Upper lobe of left lung (tissue), 6 donors: Measurements from ENCODE around the gene MESP2. TPM values are rescaled to one million over a fixed set of nuclear protein-coding genes. Genes with fewer than 3 reads are reported as not detected.

ENCODE experiments used
- ATAC-seq, 2 donors: fragments of 200-7000 bp; cut with Tn5 transposase; one replicate each; pipeline ENCODE4 v1.9.1; 2022; ENCODE audit warnings: mild to moderate bottlenecking in 2 of 2, moderate library complexity in 2 of 2; ENCODE audit not compliant: low FRiP score in 2 of 2
- DNase-seq, 2 donors: peaks; one replicate each; pipeline ENCODE4 v3.0.0-alpha.2; 2019 to 2020
- H3K27ac ChIP-seq, 4 donors: fragments of 200-600 bp; sonication (generic); one replicate each; pipeline ENCODE4 v1.5.1; 2016 to 2019
- H3K27me3 ChIP-seq, 4 donors: fragments of 200-600 bp; sonication (generic); one replicate each; pipeline ENCODE4 v1.5.1; 2017 to 2019
- H3K36me3 ChIP-seq, 4 donors: fragments of 200-600 bp; sonication (generic); one replicate each; pipeline ENCODE4 v1.5.1; 2016 to 2019
- H3K4me1 ChIP-seq, 4 donors: fragments of 200-600 bp; sonication (generic); one replicate each; pipeline ENCODE4 v1.5.1; 2018 to 2019
- H3K4me3 ChIP-seq, 4 donors: fragments of 200-600 bp; sonication (generic); one replicate each; pipeline ENCODE4 v1.5.1; 2017 to 2019; ENCODE audit warnings: mild to moderate bottlenecking in 2 of 4, moderate library complexity in 1 of 4
- H3K9me3 ChIP-seq, 4 donors: fragments of 200-600 bp; sonication (generic); one replicate each; pipeline ENCODE4 v1.5.1; 2018 to 2019
- EP300 ChIP-seq, 4 donors: sonication (generic); formaldehyde crosslinking; IDR thresholded peaks; one replicate each; pipeline ENCODE4 v1.5.1; 2017; ENCODE audit warnings: antibody characterized with exemption in 4 of 4, control low read depth in 2 of 4
- POLR2A ChIP-seq, 4 donors: fragments of 450-650 bp; IDR thresholded peaks; one replicate each; pipeline ENCODE4 v1.5.1; 2016 to 2017; ENCODE audit warnings: antibody characterized with exemption in 4 of 4, mild to moderate bottlenecking in 2 of 4
- POLR2AphosphoS5 ChIP-seq, 2 donors: sonication (generic); formaldehyde crosslinking; IDR thresholded peaks; one replicate each; pipeline ENCODE4 v1.5.1; 2017; ENCODE audit warnings: antibody characterized with exemption in 2 of 2
- WGBS, 2 donors: methylation state at CpG; one replicate each; pipeline ENCODE4 v1.1.5; 2017 to 2018; 5-methylcytosine and 5-hydroxymethylcytosine counted together
- total RNA-seq, 6 donors: library from RNA; depleted of rRNA in 4 of 6; stranded (reverse); fragments of >200 nt in 4 of 6; gene quantifications; one replicate each; pipeline versions ENCODE4 v1.1.0 to v1.2.1, GENCODE V29; 2016 to 2021
- TF ChIP-seq, protein P1 (sequence below), 6 experiments: fragments of 450-650 bp in 4 of 6; fragments of 200-600 bp in 2 of 6; sonication (generic) in 2 of 6; IDR thresholded peaks; one replicate each; pipeline ENCODE4 v1.5.1; 2016 to 2019; ENCODE audit warnings: antibody characterized with exemption in 6 of 6
- donor health status: DM: no; HTN: no; CAD: no; lungs with moderate emphysema.
- donor health status: DM: no; HTN: yes; CAD: no; lungs with severe emphysema.

MESP2 gene
- total RNA-seq, 6 donors from 2014 or later, result 0.26 TPM; not detected in 5

DNA sequence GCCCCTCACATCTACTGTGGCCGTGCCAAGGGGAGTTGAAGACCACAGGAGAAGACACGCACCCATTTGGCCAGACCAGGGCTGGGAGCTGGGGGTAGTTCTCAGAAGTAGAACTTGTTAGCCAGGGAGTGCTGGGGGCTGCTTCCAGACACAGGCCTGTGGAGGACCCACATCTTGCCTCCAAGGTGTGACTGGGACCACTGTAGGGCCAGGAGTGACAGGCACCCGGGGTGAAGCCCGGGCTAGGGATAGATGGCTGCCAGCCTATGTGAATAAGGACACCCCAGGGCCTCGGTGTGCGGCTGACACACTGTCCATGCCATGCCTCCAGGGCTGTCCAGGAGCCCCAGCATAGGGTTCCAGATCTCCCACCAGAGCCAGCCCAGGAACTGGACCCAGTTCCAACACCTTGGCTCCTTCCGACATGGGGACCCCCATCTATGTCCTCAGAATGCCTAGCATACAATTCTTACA lies 36.8 kb downstream of the MESP2 start:
- Histone ChIP-seq H3K4me3 (peak overlapping the region in 2 of 4 donors; percentile 49 to 60), H3K36me3 (no peaks in the 10 kb centered on the region), H3K27me3 (peaks cover 0 to 12% (median 9%) of the 10 kb centered on the region in 4 donors), H3K27ac (peak overlapping the region in 3 of 4 donors; percentile 22 to 89 (median 83)), H3K9me3 (no peaks in the 10 kb centered on the region), H3K4me1 (peaks cover 5 to 21% (median 17%) of the 10 kb centered on the region in 4 donors)
- ATAC-seq (peak in 1 of 2 donors; percentile 6), DNase-seq (no peak)
- TF ChIP-seq POLR2A (IDR thresholded peaks at IDR 0.05) (no peak), POLR2AphosphoS5 (IDR thresholded peaks at IDR 0.05) (no peak), EP300 (IDR thresholded peaks at IDR 0.05) (no peak)
- TF ChIP-seq, protein P1, sequence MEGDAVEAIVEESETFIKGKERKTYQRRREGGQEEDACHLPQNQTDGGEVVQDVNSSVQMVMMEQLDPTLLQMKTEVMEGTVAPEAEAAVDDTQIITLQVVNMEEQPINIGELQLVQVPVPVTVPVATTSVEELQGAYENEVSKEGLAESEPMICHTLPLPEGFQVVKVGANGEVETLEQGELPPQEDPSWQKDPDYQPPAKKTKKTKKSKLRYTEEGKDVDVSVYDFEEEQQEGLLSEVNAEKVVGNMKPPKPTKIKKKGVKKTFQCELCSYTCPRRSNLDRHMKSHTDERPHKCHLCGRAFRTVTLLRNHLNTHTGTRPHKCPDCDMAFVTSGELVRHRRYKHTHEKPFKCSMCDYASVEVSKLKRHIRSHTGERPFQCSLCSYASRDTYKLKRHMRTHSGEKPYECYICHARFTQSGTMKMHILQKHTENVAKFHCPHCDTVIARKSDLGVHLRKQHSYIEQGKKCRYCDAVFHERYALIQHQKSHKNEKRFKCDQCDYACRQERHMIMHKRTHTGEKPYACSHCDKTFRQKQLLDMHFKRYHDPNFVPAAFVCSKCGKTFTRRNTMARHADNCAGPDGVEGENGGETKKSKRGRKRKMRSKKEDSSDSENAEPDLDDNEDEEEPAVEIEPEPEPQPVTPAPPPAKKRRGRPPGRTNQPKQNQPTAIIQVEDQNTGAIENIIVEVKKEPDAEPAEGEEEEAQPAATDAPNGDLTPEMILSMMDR (IDR thresholded peaks at IDR 0.05), result no peak
- 83 to 94% methylated on average over 2 to 7 of the region's 7 CpGs for WGBS, 2 donors

DNA sequence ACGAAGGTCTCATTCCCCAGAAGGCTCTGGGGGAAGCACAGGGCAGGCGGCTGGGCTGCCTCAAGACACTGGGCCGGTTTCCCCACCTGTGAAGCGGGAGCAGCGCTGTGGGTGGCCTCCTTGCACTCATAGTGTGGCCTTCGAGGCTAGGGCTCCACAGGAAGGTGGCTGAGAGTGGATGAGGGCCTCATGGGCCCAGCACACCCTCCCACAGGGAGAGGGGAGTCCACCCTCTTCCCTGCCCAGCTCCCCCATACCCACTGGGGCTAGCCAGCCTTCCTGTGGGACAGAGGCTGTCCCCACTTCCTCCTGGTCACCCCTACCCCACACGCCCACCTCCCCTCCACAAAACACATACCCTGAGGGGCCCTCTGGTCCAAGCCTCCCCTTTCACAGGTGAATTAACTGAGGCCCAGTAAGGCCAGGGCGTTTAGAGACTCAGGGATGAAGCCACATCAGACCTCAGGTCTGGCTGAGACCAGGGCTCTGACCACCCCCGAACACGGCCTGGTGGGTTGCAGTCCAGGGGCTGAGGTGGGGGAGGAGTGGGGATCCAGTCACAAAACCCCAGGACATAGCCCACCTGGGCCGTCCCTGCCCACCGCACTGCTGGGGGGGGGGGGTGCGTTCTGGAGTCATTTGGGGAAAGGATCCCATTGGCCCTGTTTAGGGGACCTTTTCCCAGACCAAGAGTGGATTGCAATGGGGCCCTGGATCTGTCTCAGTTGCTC lies 37.4 kb downstream of the MESP2 start:
- Histone ChIP-seq H3K4me1 (peaks cover 5 to 21% (median 17%) of the 10 kb centered on the region in 4 donors), H3K9me3 (no peaks in the 10 kb centered on the region), H3K27ac (peak overlapping the region; percentile 59 to 89 (median 82)), H3K27me3 (peaks cover 0 to 12% (median 9%) of the 10 kb centered on the region in 4 donors), H3K36me3 (no peaks in the 10 kb centered on the region), H3K4me3 (peak overlapping the region in 3 of 4 donors; percentile 49 to 60 (median 51))
- TF ChIP-seq POLR2AphosphoS5 (IDR thresholded peaks at IDR 0.05) (no peak), EP300 (IDR thresholded peaks at IDR 0.05) (no peak), POLR2A (IDR thresholded peaks at IDR 0.05) (no peak)
- TF ChIP-seq, protein P1 (IDR thresholded peaks at IDR 0.05), result no peak
- peak in 1 of 2 donors; percentile 15 for ATAC-seq
- WGBS, 2 donors, result 81 to 88% methylated on average over 5 to 13 of the region's 13 CpGs
- DNase-seq, result no peak

DNA sequence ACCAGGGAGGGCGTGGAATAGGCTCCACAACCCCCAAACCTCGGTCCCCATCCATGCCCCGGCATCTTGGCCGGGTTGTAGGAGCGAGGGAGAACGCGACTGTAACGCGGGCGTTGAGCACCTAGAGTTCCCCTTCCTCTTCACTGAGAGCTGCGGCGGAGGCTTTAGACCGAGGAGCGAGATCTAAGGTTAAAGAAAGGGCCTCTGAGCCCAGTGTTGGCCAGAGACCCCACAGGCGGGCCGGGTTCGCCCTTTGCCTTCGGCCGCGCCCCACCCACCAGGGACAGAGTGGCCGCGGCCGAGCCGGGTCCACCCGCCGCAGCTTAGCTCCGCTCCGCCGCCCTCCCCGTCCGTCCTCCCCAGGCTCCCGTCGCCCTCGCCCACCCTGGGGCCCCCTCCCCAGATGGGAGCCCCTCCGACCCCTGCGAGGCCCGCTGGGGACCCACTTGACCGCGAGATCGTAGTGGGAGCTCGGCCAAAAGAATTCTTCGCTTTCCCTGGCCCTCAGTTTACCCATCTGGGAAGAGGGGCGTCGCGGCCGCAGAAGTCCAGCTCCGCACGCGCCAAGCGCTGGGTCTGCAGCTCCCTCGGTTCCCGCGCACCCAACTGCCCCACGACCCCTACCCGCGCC lies 38.1 kb downstream of the MESP2 start:
- Histone ChIP-seq H3K27ac (peak overlapping the region; percentile 59 to 89 (median 82)), H3K4me1 (peaks cover 5 to 21% (median 17%) of the 10 kb centered on the region in 4 donors), H3K27me3 (peaks cover 0 to 12% (median 9%) of the 10 kb centered on the region in 4 donors), H3K36me3 (no peaks in the 10 kb centered on the region), H3K9me3 (no peaks in the 10 kb centered on the region), H3K4me3 (peak overlapping the region; percentile 0 to 60 (median 50))
- TF ChIP-seq EP300 (IDR thresholded peaks at IDR 0.05) (no peak), POLR2A (IDR thresholded peaks at IDR 0.05) (no peak), POLR2AphosphoS5 (IDR thresholded peaks at IDR 0.05) (peak in 1 of 2 donors; percentile 1)
- TF ChIP-seq, protein P1 (IDR thresholded peaks at IDR 0.05), result no peak
- WGBS, 2 donors, result 20% methylated on average over 45 of the region's 56 CpGs; no CpG with 5 or more reads in 1 of the 2 donors
- DNase-seq (peak; percentile 48 to 82), ATAC-seq (peak; percentile 16 to 70)

DNA sequence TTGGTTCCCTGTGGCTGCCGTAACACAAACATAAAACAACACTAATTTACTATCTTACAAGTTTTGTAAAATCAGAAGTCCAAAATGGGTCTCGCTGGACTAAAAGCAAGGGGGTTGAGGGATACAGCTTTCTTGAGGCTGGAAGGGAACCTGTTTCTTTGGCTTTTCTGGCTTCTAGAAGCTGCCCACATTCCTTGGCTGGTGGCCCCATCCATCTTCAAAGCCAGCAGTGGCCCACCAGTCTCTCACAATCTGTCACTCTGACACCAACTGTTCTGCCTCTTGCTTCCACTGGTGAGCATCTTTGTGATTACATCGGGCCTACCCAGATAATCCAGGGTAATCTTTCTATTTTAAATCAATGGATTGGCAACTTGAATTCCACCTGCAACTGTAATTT lies 39.6 kb downstream of the MESP2 start:
- Histone ChIP-seq H3K4me1 (peaks cover 5 to 21% (median 17%) of the 10 kb centered on the region in 4 donors), H3K4me3 (no peak overlapping the region), H3K27me3 (peaks cover 0 to 12% (median 9%) of the 10 kb centered on the region in 4 donors), H3K9me3 (no peaks in the 10 kb centered on the region), H3K27ac (no peak overlapping the region), H3K36me3 (no peaks in the 10 kb centered on the region)
- WGBS, 2 donors, result 81 to 100% methylated on average over 3 of the region's 3 CpGs
- ATAC-seq (no peak), DNase-seq (no peak)
- TF ChIP-seq POLR2AphosphoS5 (IDR thresholded peaks at IDR 0.05), result no peak
- no peak for TF ChIP-seq POLR2A (IDR thresholded peaks at IDR 0.05)
- TF ChIP-seq, protein P1 (IDR thresholded peaks at IDR 0.05), result no peak
- TF ChIP-seq EP300 (IDR thresholded peaks at IDR 0.05), result no peak
